Neural cell (in vitro differentiated cells): Measurements from ENCODE around the gene ZNF565. TPM values are rescaled to one million over a fixed set of nuclear protein-coding genes. Genes with fewer than 3 reads are reported as not detected.

Experiments
- H2AFZ ChIP-seq: fragments of 200-600, 300-800 bp; sonication (generic), shearing (Covaris generic); 2 replicates; pipeline ENCODE4 v1.6.0; 2014; ENCODE audit warnings: low read depth, mild to moderate bottlenecking, antibody characterized with exemption, low read length, moderate library complexity
- H3F3A ChIP-seq: fragments of 200-600 bp; shearing (Covaris generic); 2 replicates; pipeline ENCODE4 v1.6.1; 2016; ENCODE audit warnings: mild to moderate bottlenecking, moderate library complexity, mixed read lengths, antibody characterized with exemption, low read length; ENCODE audit not compliant: insufficient read depth, poor library complexity, severe bottlenecking
- H3K27ac ChIP-seq: fragments of 200-600, 300-800 bp; sonication (generic), shearing (Covaris generic); 2 replicates; pipeline ENCODE4 v1.5.1; 2014; ENCODE audit warnings: mild to moderate bottlenecking, low read length, moderate library complexity
- H3K27me3 ChIP-seq: fragments of 300-800, 200-600 bp; sonication (generic), shearing (Covaris generic); 2 replicates; pipeline ENCODE4 v1.6.0; 2014; ENCODE audit warnings: mild to moderate bottlenecking, low read depth, low read length, moderate library complexity; ENCODE audit not compliant: insufficient read depth
- H3K36me3 ChIP-seq: fragments of 300-800, 200-600 bp; sonication (generic), shearing (Covaris generic); 2 replicates; pipeline ENCODE4 v1.5.1; 2014; ENCODE audit warnings: mild to moderate bottlenecking, antibody characterized with exemption, low read length, moderate library complexity; ENCODE audit not compliant: insufficient read depth
- H3K4me2 ChIP-seq: fragments of 300-800, 200-600 bp; sonication (generic), shearing (Covaris generic); 2 replicates; pipeline ENCODE4 v1.6.0; 2014; ENCODE audit warnings: mild to moderate bottlenecking, low read length
- H3K4me3 ChIP-seq: fragments of 300-800, 200-600 bp; sonication (generic), shearing (Covaris generic); 2 replicates; pipeline ENCODE4 v1.5.1; 2014; ENCODE audit warnings: mild to moderate bottlenecking, low read length, moderate library complexity
- H3K79me2 ChIP-seq: fragments of 200-600 bp; shearing (Covaris generic); replicated peaks from 2 replicates; pipeline ENCODE4 v1.6.0; 2014; ENCODE audit warnings: mild to moderate bottlenecking, low read length, moderate library complexity; ENCODE audit not compliant: insufficient read depth
- H3K9ac ChIP-seq: fragments of 300-800, 200-600 bp; sonication (generic), shearing (Covaris generic); 2 replicates; pipeline ENCODE4 v1.6.1; 2016; ENCODE audit warnings: mild to moderate bottlenecking, low read length, mixed read lengths
- H3K9me2 ChIP-seq: fragments of 200-600 bp; shearing (Covaris generic); 2 replicates; pipeline ENCODE4 v1.6.1; 2016; ENCODE audit warnings: mild to moderate bottlenecking, low read length, mixed read lengths; ENCODE audit not compliant: insufficient read depth
- H3K9me3 ChIP-seq: fragments of 200-600, 300-800 bp; sonication (generic), shearing (Covaris generic); 2 replicates; pipeline ENCODE4 v1.6.1; 2016; ENCODE audit warnings: mild to moderate bottlenecking, mixed run types, low read length, moderate library complexity, mixed read lengths
- H4K20me1 ChIP-seq: fragments of 200-600 bp; shearing (Covaris generic); 2 replicates; pipeline ENCODE4 v1.6.1; 2016; ENCODE audit warnings: mild to moderate bottlenecking, mixed run types; ENCODE audit not compliant: insufficient read depth
- CTCF ChIP-seq: fragments of 450-650 bp; IDR thresholded peaks from 2 replicates; pipeline ENCODE4 v1.5.1; 2014; ENCODE audit warnings: antibody characterized with exemption, mild to moderate bottlenecking, moderate library complexity; ENCODE audit not compliant: poor library complexity, severe bottlenecking
- EP300 ChIP-seq: fragments of 450-650 bp; conservative IDR thresholded peaks from 2 replicates; pipeline ENCODE4 v1.6.1; 2014; ENCODE audit warnings: antibody characterized with exemption, mild to moderate bottlenecking, moderate library complexity; ENCODE audit not compliant: poor library complexity, severe bottlenecking
- EZH2 ChIP-seq: fragments of 200-600, 300-800 bp; shearing (Covaris generic), sonication (generic); IDR thresholded peaks from 2 replicates; pipeline ENCODE4 v1.6.1; 2014; ENCODE audit warnings: antibody characterized with exemption, low read length, borderline replicate concordance, mild to moderate bottlenecking; ENCODE audit not compliant: insufficient read depth, poor library complexity, severe bottlenecking
- MXI1 ChIP-seq: fragments of 450-650 bp; conservative IDR thresholded peaks from 2 replicates; pipeline ENCODE4 v1.6.1; 2014; ENCODE audit warnings: antibody characterized with exemption, mild to moderate bottlenecking; ENCODE audit not compliant: poor library complexity, severe bottlenecking
- POLR2AphosphoS5 ChIP-seq: IDR thresholded peaks from 2 replicates; pipeline ENCODE4 v1.6.1; 2012
- RAD21 ChIP-seq: fragments of 450-650 bp; conservative IDR thresholded peaks from 2 replicates; pipeline ENCODE4 v1.6.1; 2014; ENCODE audit warnings: antibody characterized with exemption, mild to moderate bottlenecking, moderate library complexity
- REST ChIP-seq: IDR thresholded peaks from 2 replicates; pipeline ENCODE4 v1.6.1; 2012; ENCODE audit warnings: borderline replicate concordance
- SMC3 ChIP-seq: fragments of 450-650 bp; conservative IDR thresholded peaks from 2 replicates; pipeline ENCODE4 v1.6.1; 2014; ENCODE audit warnings: antibody characterized with exemption, mild to moderate bottlenecking, moderate library complexity; ENCODE audit not compliant: poor library complexity
- TAF1 ChIP-seq: IDR thresholded peaks from 2 replicates; pipeline ENCODE4 v1.6.1; 2012; ENCODE audit warnings: low read depth
- polyA plus RNA-seq: library from polyadenylated mRNA; depleted of rRNA; stranded (reverse); fragments of >200 nt; gene quantifications from 2 replicates; pipeline ENCODE4 v1.2.3, GENCODE V29; 2014

ZNF565 gene
- polyA plus RNA-seq, 1 donor from 2014 or later, result 9.4 TPM

DNA sequence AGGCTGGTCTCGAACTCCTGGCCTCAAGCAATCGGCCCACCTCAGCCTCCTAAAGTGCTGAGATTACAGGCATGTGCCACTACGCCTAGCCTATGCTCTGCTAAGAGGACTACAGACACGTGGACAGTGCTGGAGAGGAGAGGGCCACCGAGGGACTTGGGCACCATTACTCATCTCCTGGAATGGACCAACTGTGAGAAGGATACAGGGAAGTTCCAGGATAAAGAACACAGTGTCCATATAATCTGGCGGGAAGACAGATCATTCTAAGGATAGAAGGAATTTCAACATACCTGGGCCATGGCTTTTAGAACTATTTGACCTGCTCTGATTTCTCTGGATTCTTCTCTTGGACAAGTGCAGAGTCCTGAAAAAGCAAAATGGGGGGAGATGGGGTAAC lies 12.8 kb downstream of the ZNF565 start:
- H3K27ac ChIP-seq, result no peak overlapping the region
- H3K4me3 ChIP-seq, result no peak overlapping the region
- no peaks in the 10 kb centered on the region for H3K9me3 ChIP-seq
- no peak overlapping the region for H3K4me2 ChIP-seq
- H3K9me2 ChIP-seq, result no peaks in the 10 kb centered on the region
- H3F3A ChIP-seq, result no peaks in the 10 kb centered on the region
- H3K79me2 ChIP-seq, result no peaks in the 10 kb centered on the region
- no peaks in the 10 kb centered on the region for H3K36me3 ChIP-seq
- H3K9ac ChIP-seq, result no peak overlapping the region
- H3K27me3 ChIP-seq, result no peaks in the 10 kb centered on the region
- TF ChIP-seq REST, result no peak
- TF ChIP-seq CTCF, result no peak
- TF ChIP-seq EP300, result no peak
- TF ChIP-seq SMC3, result no peak
- no peak for TF ChIP-seq TAF1
- no peak for TF ChIP-seq MXI1
- TF ChIP-seq RAD21, result no peak
- no peak for TF ChIP-seq POLR2AphosphoS5
- no peak for TF ChIP-seq EZH2
- no peak overlapping the region for H2AFZ ChIP-seq
- H4K20me1 ChIP-seq, result no peaks in the 10 kb centered on the region

- H3K9ac ChIP-seq, result no peak overlapping the region
- no peak overlapping the region for H3K4me2 ChIP-seq
- no peak overlapping the region for H3K4me3 ChIP-seq
- no peaks in the 10 kb centered on the region for H3F3A ChIP-seq
- no peaks in the 10 kb centered on the region for H3K9me2 ChIP-seq
- H3K27ac ChIP-seq, result no peak overlapping the region
- H4K20me1 ChIP-seq, result no peaks in the 10 kb centered on the region
- no peaks in the 10 kb centered on the region for H3K79me2 ChIP-seq
- no peaks in the 10 kb centered on the region for H3K9me3 ChIP-seq
- TF ChIP-seq REST (no peak), RAD21 (no peak), EZH2 (no peak), POLR2AphosphoS5 (no peak), MXI1 (no peak)
- no peak overlapping the region for H2AFZ ChIP-seq
- no peaks in the 10 kb centered on the region for H3K27me3 ChIP-seq
- H3K36me3 ChIP-seq, result peaks cover 3% of the 10 kb centered on the region
Observed at GRCh38 chr19:36198119-36198518, 16.3 kb downstream of the ZNF565 start.
